NB4 (cell line): ENCODE measurements around the gene OR52H1.

Experiments
- CTCF ChIP-seq: IDR thresholded peaks from one replicate; pipeline ENCODE4 v1.5.1; 2012; ENCODE audit warnings: low read depth, low read length
- MAX ChIP-seq: IDR thresholded peaks from 2 replicates; pipeline ENCODE4 v1.6.1; 2011; ENCODE audit warnings: low read depth, low read length
- MYC ChIP-seq: IDR thresholded peaks from 2 replicates; pipeline ENCODE4 v1.6.1; 2011; ENCODE audit warnings: low read depth, low read length
- POLR2A ChIP-seq: IDR thresholded peaks from 2 replicates; pipeline ENCODE4 v1.6.1; 2011; ENCODE audit warnings: mild to moderate bottlenecking; ENCODE audit not compliant: insufficient read length; ENCODE audit errors: extremely low read depth

GRCh38 chr11:5547982-5548381 lies 358 bp downstream of the OR52H1 start:
- TF ChIP-seq POLR2A: no peak
- no peak for TF ChIP-seq CTCF
- no peak for TF ChIP-seq MAX
- TF ChIP-seq MYC: no peak
